Measurements from ENCODE around the gene SLC39A12. TPM values are rescaled to one million over a fixed set of nuclear protein-coding genes. Genes with fewer than 3 reads are reported as not detected.

Gene SLC39A12
- total RNA-seq, 2 donors from 2014 or later: not detected

GRCh38 chr10:17915181-17915580, 36.5 kb upstream of the SLC39A12 start:
- Mint-ChIP-seq H3K4me1 (no peaks in the 10 kb centered on the region), H3K4me3 (no peak overlapping the region), H3K27ac (no peak overlapping the region), H3K27me3 (ENCODE audit: insufficient read depth) (no peaks in the 10 kb centered on the region), H3K9me3 (peaks cover 8% of the 10 kb centered on the region), H3K36me3 (ENCODE audit: low read depth) (no peaks in the 10 kb centered on the region)
- no peak for DNase-seq
- H3K4me1 ChIP-seq (ENCODE audit: control insufficient read depth, insufficient read depth, low read length): no peaks in the 10 kb centered on the region
- H3K27me3 ChIP-seq (ENCODE audit: control insufficient read depth, insufficient read depth, low read length, poor library complexity, severe bottlenecking): no peaks in the 10 kb centered on the region
- no peaks in the 10 kb centered on the region for H3K36me3 ChIP-seq (ENCODE audit: control insufficient read depth, insufficient read depth, low read length)
- peaks cover 8% of the 10 kb centered on the region for H3K9me3 ChIP-seq (ENCODE audit: control insufficient read depth, low read length)
- TF ChIP-seq CTCF (conservative IDR thresholded peaks at IDR 0.05): no peak
- H3K4me3 ChIP-seq (ENCODE audit: low read length): no peak overlapping the region
- no peak overlapping the region for H3K27ac ChIP-seq (ENCODE audit: low read depth, low read length)
- H3K9ac ChIP-seq (ENCODE audit: extremely low read depth, low read length, poor library complexity, severe bottlenecking): no peak overlapping the region
- 93 to 98% methylated on average over 2 to 4 of the region's 4 CpGs for WGBS, 2 experiments (ENCODE audit: insufficient coverage in 1 of 2, insufficient read length in 1 of 2)

GRCh38 chr10:17918187-17918903, 33.4 kb upstream of the SLC39A12 start:
- no peak overlapping the region for H3K27ac ChIP-seq (ENCODE audit: low read depth, low read length)
- 89 to 94% methylated on average over 6 to 11 of the region's 12 CpGs for WGBS, 2 experiments (ENCODE audit: insufficient coverage in 1 of 2, insufficient read length in 1 of 2)
- no peaks in the 10 kb centered on the region for H3K9me3 ChIP-seq (ENCODE audit: control insufficient read depth, low read length)
- H3K4me1 ChIP-seq (ENCODE audit: control insufficient read depth, insufficient read depth, low read length): no peaks in the 10 kb centered on the region
- H3K27ac Mint-ChIP-seq: no peak overlapping the region
- H3K4me3 Mint-ChIP-seq: no peak overlapping the region
- H3K27me3 Mint-ChIP-seq (ENCODE audit: insufficient read depth): no peaks in the 10 kb centered on the region
- no peaks in the 10 kb centered on the region for H3K36me3 Mint-ChIP-seq (ENCODE audit: low read depth)
- H3K4me3 ChIP-seq (ENCODE audit: low read length): no peak overlapping the region
- no peak for TF ChIP-seq CTCF (conservative IDR thresholded peaks at IDR 0.05)
- no peak for DNase-seq
- no peaks in the 10 kb centered on the region for H3K9me3 Mint-ChIP-seq
- H3K36me3 ChIP-seq (ENCODE audit: control insufficient read depth, insufficient read depth, low read length): no peaks in the 10 kb centered on the region
- no peak overlapping the region for H3K9ac ChIP-seq (ENCODE audit: extremely low read depth, low read length, poor library complexity, severe bottlenecking)
- no peaks in the 10 kb centered on the region for H3K27me3 ChIP-seq (ENCODE audit: control insufficient read depth, insufficient read depth, low read length, poor library complexity, severe bottlenecking)
- peaks cover 4% of the 10 kb centered on the region for H3K4me1 Mint-ChIP-seq

GRCh38 chr10:17921378-17921777, 30.3 kb upstream of the SLC39A12 start:
- DNase-seq: no peak
- 91% methylated on average over 3 of the region's 3 CpGs; no CpG with 5 or more reads in 1 of the 2 experiments for WGBS, 2 experiments (ENCODE audit: insufficient coverage in 1 of 2, insufficient read length in 1 of 2)
- H3K4me1 Mint-ChIP-seq: peaks cover 4% of the 10 kb centered on the region
- H3K27ac Mint-ChIP-seq: no peak overlapping the region
- no peak for TF ChIP-seq CTCF (conservative IDR thresholded peaks at IDR 0.05)
- H3K9me3 ChIP-seq (ENCODE audit: control insufficient read depth, low read length): no peaks in the 10 kb centered on the region
- no peaks in the 10 kb centered on the region for H3K4me1 ChIP-seq (ENCODE audit: control insufficient read depth, insufficient read depth, low read length)
- no peaks in the 10 kb centered on the region for H3K36me3 Mint-ChIP-seq (ENCODE audit: low read depth)
- H3K36me3 ChIP-seq (ENCODE audit: control insufficient read depth, insufficient read depth, low read length): no peaks in the 10 kb centered on the region
- H3K4me3 Mint-ChIP-seq: no peak overlapping the region
- no peaks in the 10 kb centered on the region for H3K27me3 Mint-ChIP-seq (ENCODE audit: insufficient read depth)
- H3K27ac ChIP-seq (ENCODE audit: low read depth, low read length): no peak overlapping the region
- H3K4me3 ChIP-seq (ENCODE audit: low read length): no peak overlapping the region
- no peaks in the 10 kb centered on the region for H3K27me3 ChIP-seq (ENCODE audit: control insufficient read depth, insufficient read depth, low read length, poor library complexity, severe bottlenecking)
- H3K9ac ChIP-seq (ENCODE audit: extremely low read depth, low read length, poor library complexity, severe bottlenecking): no peak overlapping the region
- H3K9me3 Mint-ChIP-seq: no peaks in the 10 kb centered on the region

Measured in endodermal cell (in vitro differentiated cells).